ENCODE results near the gene NRXN3. TPM values are rescaled to one million over a fixed set of nuclear protein-coding genes. Genes with fewer than 3 reads are reported as not detected.

The NRXN3 gene
- total RNA-seq, 2 experiments from 2014 or later = not detected

- no peak for DNase-seq
- Mint-ChIP-seq H3K27me3 (no peaks in the 10 kb centered on the region), H3K4me3 (no peak overlapping the region), H3K9me3 (no peaks in the 10 kb centered on the region), H3K36me3 (ENCODE audit: low read depth) (no peaks in the 10 kb centered on the region), H3K4me1 (no peaks in the 10 kb centered on the region), H3K27ac (no peak overlapping the region)
- POLR2A ChIA-PET = no interaction called here
- CTCF ChIA-PET = no interaction called here
Measured at GRCh38 chr14:79354336-79354735, 1184.2 kb downstream of the NRXN3 start.

DNA sequence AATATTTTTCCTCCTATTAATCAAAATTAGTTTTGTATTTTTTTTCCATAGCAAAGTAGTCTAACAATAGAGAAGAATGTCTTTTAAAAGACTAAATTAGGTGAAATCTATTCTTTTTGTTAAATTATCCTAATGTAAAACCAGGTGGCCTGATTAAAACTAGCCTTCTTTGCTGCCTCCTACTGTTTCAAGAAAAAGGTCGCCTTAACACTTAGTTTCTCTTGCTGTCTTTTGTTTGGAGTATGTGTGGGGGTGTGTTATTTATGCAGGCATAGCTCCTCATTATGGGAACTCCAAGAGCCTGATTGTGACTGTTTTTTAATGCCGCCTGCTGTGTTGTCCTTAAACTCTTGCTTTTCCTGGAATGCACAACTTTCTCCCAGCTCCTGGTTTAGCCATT lies 1185.9 kb downstream of the NRXN3 start:
- Mint-ChIP-seq H3K4me3 (no peak overlapping the region), H3K4me1 (no peaks in the 10 kb centered on the region), H3K27me3 (no peaks in the 10 kb centered on the region), H3K27ac (no peak overlapping the region), H3K9me3 (no peaks in the 10 kb centered on the region), H3K36me3 (ENCODE audit: low read depth) (no peaks in the 10 kb centered on the region)
- DNase-seq = no peak
- CTCF ChIA-PET = no interaction called here
- POLR2A ChIA-PET = no interaction called here

- no peaks in the 10 kb centered on the region for H3K4me1 Mint-ChIP-seq
- ChIA-PET CTCF (no interaction called here), POLR2A (no interaction called here)
- no peaks in the 10 kb centered on the region for H3K36me3 Mint-ChIP-seq (ENCODE audit: low read depth)
- no peak overlapping the region for H3K4me3 Mint-ChIP-seq
- DNase-seq = no peak
- H3K9me3 Mint-ChIP-seq = no peaks in the 10 kb centered on the region
- H3K27me3 Mint-ChIP-seq = no peaks in the 10 kb centered on the region
- no peak overlapping the region for H3K27ac Mint-ChIP-seq
Measured at GRCh38 chr14:79357307-79357706, 1187.1 kb downstream of the NRXN3 start.

- H3K4me1 Mint-ChIP-seq = no peaks in the 10 kb centered on the region
- ChIA-PET CTCF (no interaction called here), POLR2A (no interaction called here)
Measured at GRCh38 chr14:79363291-79363690, 1193.1 kb downstream of the NRXN3 start.

GRCh38 chr14:79369359-79370332 lies 1199.5 kb downstream of the NRXN3 start:
- no peaks in the 10 kb centered on the region for H3K4me1 Mint-ChIP-seq

More at GRCh38 chr14:79363291-79363690, 1193.1 kb downstream of the NRXN3 start:
- H3K9me3 Mint-ChIP-seq = peaks cover 3% of the 10 kb centered on the region
- H3K4me3 Mint-ChIP-seq = no peak overlapping the region
- H3K27ac Mint-ChIP-seq = no peak overlapping the region
- no peaks in the 10 kb centered on the region for H3K27me3 Mint-ChIP-seq
- DNase-seq = no peak
- H3K36me3 Mint-ChIP-seq (ENCODE audit: low read depth) = no peaks in the 10 kb centered on the region

GRCh38 chr14:79370969-79371368 lies 1200.8 kb downstream of the NRXN3 start:
- Mint-ChIP-seq H3K4me1 (no peaks in the 10 kb centered on the region), H3K9me3 (peaks cover 9% of the 10 kb centered on the region), H3K27ac (no peak overlapping the region), H3K27me3 (no peaks in the 10 kb centered on the region), H3K36me3 (ENCODE audit: low read depth) (no peaks in the 10 kb centered on the region), H3K4me3 (no peak overlapping the region)
- CTCF ChIA-PET = no interaction called here
- DNase-seq = no peak
- POLR2A ChIA-PET = no interaction called here

More at GRCh38 chr14:79369359-79370332, 1199.5 kb downstream of the NRXN3 start:
- ChIA-PET CTCF (no interaction called here), POLR2A (no interaction called here)
- no peak for DNase-seq
- Mint-ChIP-seq H3K4me3 (no peak overlapping the region), H3K9me3 (peaks cover 9% of the 10 kb centered on the region), H3K36me3 (ENCODE audit: low read depth) (no peaks in the 10 kb centered on the region), H3K27me3 (no peaks in the 10 kb centered on the region), H3K27ac (no peak overlapping the region)

GRCh38 chr14:79373451-79373850 lies 1203.3 kb downstream of the NRXN3 start:
- DNase-seq = no peak
- CTCF ChIA-PET = no interaction called here
- Mint-ChIP-seq H3K9me3 (peaks cover 6% of the 10 kb centered on the region), H3K4me1 (no peaks in the 10 kb centered on the region), H3K27ac (no peak overlapping the region), H3K4me3 (no peak overlapping the region), H3K36me3 (ENCODE audit: low read depth) (no peaks in the 10 kb centered on the region), H3K27me3 (no peaks in the 10 kb centered on the region)
- POLR2A ChIA-PET = no interaction called here

DNA sequence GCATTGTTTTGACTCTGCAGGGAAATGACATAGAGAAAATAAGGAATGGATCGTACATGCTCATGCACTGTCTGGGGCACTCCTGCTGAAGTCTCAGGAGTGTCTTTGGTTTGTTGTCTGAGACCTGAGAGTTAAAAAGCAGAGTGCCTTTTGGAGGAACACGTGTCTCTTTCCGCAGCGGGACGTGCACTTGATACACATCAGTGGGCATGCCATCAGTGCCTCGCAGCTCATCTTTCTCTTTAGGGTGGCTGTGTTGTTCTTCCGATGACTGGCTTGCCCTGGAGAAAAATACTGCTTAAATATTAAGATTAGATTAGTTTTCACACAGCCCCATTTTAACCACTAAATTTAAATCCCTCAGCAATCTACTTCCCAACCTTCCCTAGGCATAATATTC lies 1205.2 kb downstream of the NRXN3 start:
- Mint-ChIP-seq H3K27ac (no peak overlapping the region), H3K4me3 (no peak overlapping the region), H3K36me3 (ENCODE audit: low read depth) (no peaks in the 10 kb centered on the region), H3K4me1 (no peaks in the 10 kb centered on the region), H3K27me3 (no peaks in the 10 kb centered on the region), H3K9me3 (peaks cover 2% of the 10 kb centered on the region)
- ChIA-PET CTCF (no interaction called here), POLR2A (no interaction called here)
- DNase-seq = no peak

- H3K27ac Mint-ChIP-seq = no peak overlapping the region
- POLR2A ChIA-PET = no interaction called here
- no peak overlapping the region for H3K4me3 Mint-ChIP-seq
- no peaks in the 10 kb centered on the region for H3K4me1 Mint-ChIP-seq
- DNase-seq = no peak
- peaks cover 5% of the 10 kb centered on the region for H3K9me3 Mint-ChIP-seq
- H3K27me3 Mint-ChIP-seq = no peaks in the 10 kb centered on the region
- CTCF ChIA-PET = no interaction called here
- no peaks in the 10 kb centered on the region for H3K36me3 Mint-ChIP-seq (ENCODE audit: low read depth)
Measured at GRCh38 chr14:79376557-79376956, 1206.4 kb downstream of the NRXN3 start.

DNA sequence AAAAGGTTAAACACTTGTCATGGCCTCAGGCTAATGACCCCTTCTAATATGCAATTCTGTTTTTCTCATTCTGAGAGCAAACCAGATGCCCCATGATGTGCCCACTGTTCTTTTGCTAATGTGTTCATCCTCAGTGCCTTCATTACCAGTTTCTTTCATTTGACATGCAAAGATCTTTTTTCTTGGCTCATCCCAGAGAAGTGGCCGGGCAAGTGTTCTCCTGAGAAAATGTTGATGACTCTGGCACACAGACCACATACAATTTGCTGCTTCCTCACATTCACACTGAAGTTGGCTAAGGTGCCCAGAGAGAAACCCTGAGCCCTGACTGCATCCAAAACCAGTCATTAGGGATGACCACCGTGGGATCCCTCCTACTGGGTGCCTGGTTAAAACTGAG lies 1207.8 kb downstream of the NRXN3 start:
- no peaks in the 10 kb centered on the region for H3K36me3 Mint-ChIP-seq (ENCODE audit: low read depth)

GRCh38 chr14:79379266-79379665 lies 1209.1 kb downstream of the NRXN3 start:
- no peak overlapping the region for H3K27ac Mint-ChIP-seq
- CTCF ChIA-PET = no interaction called here

More for the DNA sequence above, 1207.8 kb downstream of the NRXN3 start:
- H3K27ac Mint-ChIP-seq = no peak overlapping the region
- POLR2A ChIA-PET = no interaction called here
- H3K9me3 Mint-ChIP-seq = peaks cover 6% of the 10 kb centered on the region
- H3K27me3 Mint-ChIP-seq = no peaks in the 10 kb centered on the region
- CTCF ChIA-PET = no interaction called here
- no peak for DNase-seq
- no peak overlapping the region for H3K4me3 Mint-ChIP-seq
- no peaks in the 10 kb centered on the region for H3K4me1 Mint-ChIP-seq

GRCh38 chr14:79383031-79383430 lies 1212.9 kb downstream of the NRXN3 start:
- no peaks in the 10 kb centered on the region for H3K4me1 Mint-ChIP-seq
- H3K9me3 Mint-ChIP-seq = peaks cover 8% of the 10 kb centered on the region
- CTCF ChIA-PET = no interaction called here

More at GRCh38 chr14:79379266-79379665, 1209.1 kb downstream of the NRXN3 start:
- DNase-seq = no peak
- no peak overlapping the region for H3K4me3 Mint-ChIP-seq
- no peaks in the 10 kb centered on the region for H3K36me3 Mint-ChIP-seq (ENCODE audit: low read depth)
- no peaks in the 10 kb centered on the region for H3K27me3 Mint-ChIP-seq
- no peaks in the 10 kb centered on the region for H3K4me1 Mint-ChIP-seq
- POLR2A ChIA-PET = no interaction called here
- peaks cover 6% of the 10 kb centered on the region for H3K9me3 Mint-ChIP-seq

GRCh38 chr14:79383475-79383874 lies 1213.3 kb downstream of the NRXN3 start:
- POLR2A ChIA-PET = no interaction called here
- Mint-ChIP-seq H3K27me3 (no peaks in the 10 kb centered on the region), H3K36me3 (ENCODE audit: low read depth) (no peaks in the 10 kb centered on the region), H3K4me3 (no peak overlapping the region), H3K27ac (no peak overlapping the region), H3K9me3 (peaks cover 8% of the 10 kb centered on the region), H3K4me1 (no peaks in the 10 kb centered on the region)
- no peak for DNase-seq
- CTCF ChIA-PET = no interaction called here

More at GRCh38 chr14:79383031-79383430, 1212.9 kb downstream of the NRXN3 start:
- no peaks in the 10 kb centered on the region for H3K27me3 Mint-ChIP-seq
- H3K4me3 Mint-ChIP-seq = no peak overlapping the region
- POLR2A ChIA-PET = no interaction called here
- H3K36me3 Mint-ChIP-seq (ENCODE audit: low read depth) = no peaks in the 10 kb centered on the region
- no peak overlapping the region for H3K27ac Mint-ChIP-seq
- DNase-seq = no peak

GRCh38 chr14:79395061-79395460 lies 1224.9 kb downstream of the NRXN3 start:
- Mint-ChIP-seq H3K4me1 (no peaks in the 10 kb centered on the region), H3K27me3 (no peaks in the 10 kb centered on the region), H3K27ac (no peak overlapping the region), H3K4me3 (no peak overlapping the region), H3K36me3 (ENCODE audit: low read depth) (no peaks in the 10 kb centered on the region), H3K9me3 (peaks cover 2% of the 10 kb centered on the region)
- CTCF ChIA-PET = no interaction called here
- POLR2A ChIA-PET = no interaction called here
- DNase-seq = no peak
